Vagina (tissue), 2 donors: ENCODE results near the gene PLCB1. TPM values are rescaled to one million over a fixed set of nuclear protein-coding genes. Genes with fewer than 3 reads are reported as not detected.

Experiments used
- DNase-seq, 2 donors: peaks; one replicate each; pipeline ENCODE4 v3.0.0-alpha.2; 2017; ENCODE audit errors: extremely low spot score in 2 of 2
- H3K27ac ChIP-seq: fragments of 200-600 bp; sonication (generic); one replicate; pipeline ENCODE4 v1.5.1; 2019
- H3K27me3 ChIP-seq: fragments of 200-600 bp; sonication (generic); one replicate; pipeline ENCODE4 v1.5.1; 2019
- H3K36me3 ChIP-seq, 2 donors: fragments of 200-600 bp; sonication (generic); one replicate each; pipeline ENCODE4 v1.5.1; 2017 to 2019
- H3K4me1 ChIP-seq: fragments of 200-600 bp; sonication (generic); one replicate; pipeline ENCODE4 v1.5.1; 2019
- H3K4me3 ChIP-seq, 2 donors: fragments of 200-600 bp; sonication (generic); 1 replicate in 1 of 2; 2 replicates in 1 of 2; pipeline ENCODE4 v1.5.1; 2016 to 2019
- H3K9me3 ChIP-seq: fragments of 200-600 bp; sonication (generic); one replicate; pipeline ENCODE4 v1.5.1; 2019
- CTCF ChIP-seq, 3 experiments: fragments of 450-650 bp in 2 of 3; fragments of 200-600 bp in 1 of 3; sonication (generic) in 1 of 3; IDR thresholded peaks; one replicate each; pipeline ENCODE4 v1.5.1; 2017 to 2019; ENCODE audit warnings: antibody characterized with exemption in 3 of 3, mild to moderate bottlenecking in 2 of 3, moderate library complexity in 2 of 3
- POLR2A ChIP-seq, 2 donors: fragments of 450-650 bp; IDR thresholded peaks; one replicate each; pipeline ENCODE4 v1.6.1; 2017; ENCODE audit warnings: antibody characterized with exemption in 2 of 2, mild to moderate bottlenecking in 2 of 2, moderate library complexity in 2 of 2
- POLR2AphosphoS5 ChIP-seq, 2 donors: sonication (generic); formaldehyde crosslinking; IDR thresholded peaks; one replicate each; pipeline ENCODE4 v1.9.0; 2017; ENCODE audit warnings: antibody characterized with exemption in 2 of 2, mild to moderate bottlenecking in 2 of 2, low read depth in 1 of 2; ENCODE audit not compliant: insufficient read depth in 1 of 2
- intact Hi-C: fragments of 100-400 bp; cut with DNase I; formaldehyde crosslinking; loops from one replicate; pipeline ENCODE4 v1.15.1; 2023
- total RNA-seq: library from RNA; depleted of rRNA; stranded (reverse); fragments of >200 nt; gene quantifications from one replicate; pipeline ENCODE4 v1.2.3, GENCODE V29; 2016

PLCB1 gene
- total RNA-seq, 1 donor from 2014 or later: 32.4 TPM

DNA sequence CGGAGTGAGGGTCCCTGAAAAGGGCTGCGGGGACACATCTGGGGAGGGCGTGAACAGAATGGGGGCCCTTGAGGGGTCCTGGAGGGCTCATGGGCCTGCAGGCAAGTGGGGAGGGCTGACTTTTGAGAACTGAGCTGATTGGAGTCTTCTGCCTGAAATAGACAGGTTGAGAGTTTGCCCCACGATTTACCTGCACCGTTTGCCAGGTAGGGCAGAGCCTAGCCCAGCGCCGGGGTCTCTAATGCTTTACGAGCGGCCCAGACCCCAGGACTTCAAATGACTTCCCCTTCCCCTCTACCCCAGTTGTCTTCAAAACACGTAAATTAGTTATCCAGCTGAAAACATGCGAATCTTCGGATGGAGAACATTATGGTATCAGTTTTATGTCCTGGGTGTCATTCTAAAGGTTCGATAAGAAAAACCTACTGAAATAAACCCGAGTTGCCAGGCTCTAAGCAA, 1.3 kb downstream of the PLCB1 start:
- intact Hi-C loops: loop anchor here (2.0 to 5.0 kb wide), 2 partner anchors 254 to 587 kb away; no protein-coding TSS in a partner anchor
- TF ChIP-seq POLR2A (IDR thresholded peaks at IDR 0.05) (no peak), POLR2AphosphoS5 (IDR thresholded peaks at IDR 0.05; ENCODE audit: insufficient read depth in 1 of 2, low read depth in 1 of 2) (no peak), CTCF (IDR thresholded peaks at IDR 0.05) (no peak)
- no peak for DNase-seq
- Histone ChIP-seq H3K27ac (peak overlapping the region; percentile 89), H3K9me3 (no peaks in the 10 kb centered on the region), H3K4me1 (peaks cover 17% of the 10 kb centered on the region), H3K27me3 (no peaks in the 10 kb centered on the region), H3K36me3 (no peaks in the 10 kb centered on the region), H3K4me3 (peak overlapping the region; percentile 72 to 93)

GRCh38 chr20:8133851-8134451, 1.9 kb downstream of the PLCB1 start:
- Histone ChIP-seq H3K9me3 (no peaks in the 10 kb centered on the region), H3K36me3 (no peaks in the 10 kb centered on the region), H3K4me1 (peaks cover 17% of the 10 kb centered on the region), H3K27me3 (no peaks in the 10 kb centered on the region), H3K4me3 (peak overlapping the region; percentile 72 to 93), H3K27ac (no peak overlapping the region)
- TF ChIP-seq POLR2AphosphoS5 (IDR thresholded peaks at IDR 0.05; ENCODE audit: insufficient read depth in 1 of 2, low read depth in 1 of 2) (no peak), POLR2A (IDR thresholded peaks at IDR 0.05) (no peak), CTCF (IDR thresholded peaks at IDR 0.05) (no peak)
- no peak for DNase-seq
- intact Hi-C loops: loop anchor here (2.0 to 5.0 kb wide), 2 partner anchors 253 to 587 kb away; no protein-coding TSS in a partner anchor

GRCh38 chr20:8139899-8140298, 7.8 kb downstream of the PLCB1 start:
- TF ChIP-seq POLR2A (IDR thresholded peaks at IDR 0.05) (no peak), CTCF (IDR thresholded peaks at IDR 0.05) (no peak), POLR2AphosphoS5 (IDR thresholded peaks at IDR 0.05; ENCODE audit: insufficient read depth in 1 of 2, low read depth in 1 of 2) (no peak)
- no peaks in the 10 kb centered on the region for H3K4me1 ChIP-seq
- no peak overlapping the region for H3K4me3 ChIP-seq
- H3K27me3 ChIP-seq: no peaks in the 10 kb centered on the region
- no peak for DNase-seq
- no peaks in the 10 kb centered on the region for H3K36me3 ChIP-seq
- intact Hi-C loops: no loop called here
- H3K27ac ChIP-seq: no peak overlapping the region
- H3K9me3 ChIP-seq: no peaks in the 10 kb centered on the region

GRCh38 chr20:8143474-8143873, 11.4 kb downstream of the PLCB1 start:
- Histone ChIP-seq H3K27me3 (no peaks in the 10 kb centered on the region), H3K36me3 (no peaks in the 10 kb centered on the region), H3K27ac (no peak overlapping the region), H3K4me1 (no peaks in the 10 kb centered on the region), H3K4me3 (no peak overlapping the region), H3K9me3 (no peaks in the 10 kb centered on the region)
- no peak for TF ChIP-seq POLR2AphosphoS5 (IDR thresholded peaks at IDR 0.05; ENCODE audit: insufficient read depth in 1 of 2, low read depth in 1 of 2)
- no peak for TF ChIP-seq POLR2A (IDR thresholded peaks at IDR 0.05)
- no peak for TF ChIP-seq CTCF (IDR thresholded peaks at IDR 0.05)
- intact Hi-C loops: no loop called here
- DNase-seq: no peak
